ENCODE data around the gene CEP192.

Gene CEP192

GRCh38 chr18:12960853-12961397, 30.2 kb upstream of the CEP192 start (continued):
- TF ChIP-seq, protein P1, sequence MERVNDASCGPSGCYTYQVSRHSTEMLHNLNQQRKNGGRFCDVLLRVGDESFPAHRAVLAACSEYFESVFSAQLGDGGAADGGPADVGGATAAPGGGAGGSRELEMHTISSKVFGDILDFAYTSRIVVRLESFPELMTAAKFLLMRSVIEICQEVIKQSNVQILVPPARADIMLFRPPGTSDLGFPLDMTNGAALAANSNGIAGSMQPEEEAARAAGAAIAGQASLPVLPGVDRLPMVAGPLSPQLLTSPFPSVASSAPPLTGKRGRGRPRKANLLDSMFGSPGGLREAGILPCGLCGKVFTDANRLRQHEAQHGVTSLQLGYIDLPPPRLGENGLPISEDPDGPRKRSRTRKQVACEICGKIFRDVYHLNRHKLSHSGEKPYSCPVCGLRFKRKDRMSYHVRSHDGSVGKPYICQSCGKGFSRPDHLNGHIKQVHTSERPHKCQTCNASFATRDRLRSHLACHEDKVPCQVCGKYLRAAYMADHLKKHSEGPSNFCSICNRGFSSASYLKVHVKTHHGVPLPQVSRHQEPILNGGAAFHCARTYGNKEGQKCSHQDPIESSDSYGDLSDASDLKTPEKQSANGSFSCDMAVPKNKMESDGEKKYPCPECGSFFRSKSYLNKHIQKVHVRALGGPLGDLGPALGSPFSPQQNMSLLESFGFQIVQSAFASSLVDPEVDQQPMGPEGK (tag by site-specific recombination; IDR thresholded peaks at IDR 0.05): no peak
- TF ChIP-seq RBAK (tag by site-specific recombination; IDR thresholded peaks at IDR 0.05): no peak
- no peak for TF ChIP-seq OSR2 (tag by site-specific recombination; IDR thresholded peaks at IDR 0.05)
- no peak for TF ChIP-seq ZNF76 (tag by site-specific recombination; IDR thresholded peaks at IDR 0.05; ENCODE audit: borderline replicate concordance, low read depth)
- TF ChIP-seq ZNF37A (tag by site-specific recombination; IDR thresholded peaks at IDR 0.05): no peak
- no peak for TF ChIP-seq ZNF292 (tag by site-specific recombination; IDR thresholded peaks at IDR 0.05; ENCODE audit: borderline replicate concordance, low read depth)
- TF ChIP-seq ZNF571 (tag by site-specific recombination; IDR thresholded peaks at IDR 0.05): no peak
- no peak for TF ChIP-seq GLI2 (tag by site-specific recombination; IDR thresholded peaks at IDR 0.05; ENCODE audit: borderline replicate concordance, low read depth)
- TF ChIP-seq, protein P2, sequence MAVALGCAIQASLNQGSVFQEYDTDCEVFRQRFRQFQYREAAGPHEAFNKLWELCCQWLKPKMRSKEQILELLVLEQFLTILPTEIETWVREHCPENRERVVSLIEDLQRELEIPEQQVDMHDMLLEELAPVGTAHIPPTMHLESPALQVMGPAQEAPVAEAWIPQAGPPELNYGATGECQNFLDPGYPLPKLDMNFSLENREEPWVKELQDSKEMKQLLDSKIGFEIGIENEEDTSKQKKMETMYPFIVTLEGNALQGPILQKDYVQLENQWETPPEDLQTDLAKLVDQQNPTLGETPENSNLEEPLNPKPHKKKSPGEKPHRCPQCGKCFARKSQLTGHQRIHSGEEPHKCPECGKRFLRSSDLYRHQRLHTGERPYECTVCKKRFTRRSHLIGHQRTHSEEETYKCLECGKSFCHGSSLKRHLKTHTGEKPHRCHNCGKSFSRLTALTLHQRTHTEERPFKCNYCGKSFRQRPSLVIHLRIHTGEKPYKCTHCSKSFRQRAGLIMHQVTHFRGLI (tag by site-specific recombination; IDR thresholded peaks at IDR 0.05): no peak

DNA sequence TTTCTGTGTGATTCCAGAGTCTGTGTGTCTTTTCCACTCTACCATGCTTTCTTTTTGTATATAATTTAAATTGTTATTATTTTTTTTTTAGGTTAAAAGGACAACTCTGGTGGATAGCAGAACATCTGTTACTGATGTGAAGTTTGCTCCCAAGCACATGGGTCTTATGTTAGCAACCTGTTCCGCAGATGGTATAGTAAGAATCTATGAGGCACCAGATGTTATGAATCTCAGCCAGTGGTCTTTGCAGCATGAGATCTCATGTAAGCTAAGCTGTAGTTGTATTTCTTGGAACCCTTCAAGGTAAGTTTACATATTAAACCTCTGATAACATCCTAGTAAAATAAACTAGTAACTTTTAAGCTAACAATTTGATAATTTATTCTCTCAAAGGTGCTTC, 28.1 kb upstream of the CEP192 start:
- H3K4me1 ChIP-seq (ENCODE audit: control insufficient read depth, insufficient read depth, low read length): peaks cover 16% of the 10 kb centered on the region
- no peak for TF ChIP-seq SP2 (tag by site-specific recombination; IDR thresholded peaks at IDR 0.05)
- TF ChIP-seq, protein P3, sequence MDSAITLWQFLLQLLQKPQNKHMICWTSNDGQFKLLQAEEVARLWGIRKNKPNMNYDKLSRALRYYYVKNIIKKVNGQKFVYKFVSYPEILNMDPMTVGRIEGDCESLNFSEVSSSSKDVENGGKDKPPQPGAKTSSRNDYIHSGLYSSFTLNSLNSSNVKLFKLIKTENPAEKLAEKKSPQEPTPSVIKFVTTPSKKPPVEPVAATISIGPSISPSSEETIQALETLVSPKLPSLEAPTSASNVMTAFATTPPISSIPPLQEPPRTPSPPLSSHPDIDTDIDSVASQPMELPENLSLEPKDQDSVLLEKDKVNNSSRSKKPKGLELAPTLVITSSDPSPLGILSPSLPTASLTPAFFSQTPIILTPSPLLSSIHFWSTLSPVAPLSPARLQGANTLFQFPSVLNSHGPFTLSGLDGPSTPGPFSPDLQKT (IDR thresholded peaks at IDR 0.05; ENCODE audit: borderline replicate concordance, low read depth, low read length): no peak
- no peak for TF ChIP-seq AEBP2 (tag by site-specific recombination; IDR thresholded peaks at IDR 0.05; ENCODE audit: borderline replicate concordance)
- no peak for TF ChIP-seq ZNF747 (tag by site-specific recombination; IDR thresholded peaks at IDR 0.05)
- no peak for TF ChIP-seq ZBTB17 (tag by site-specific recombination; IDR thresholded peaks at IDR 0.05)
- no peak for TF ChIP-seq ZNF837 (tag by site-specific recombination; IDR thresholded peaks at IDR 0.05)
- no peak for TF ChIP-seq HOXD13 (CRISPR knock-in tag; IDR thresholded peaks at IDR 0.05; ENCODE audit: borderline replicate concordance)
- TF ChIP-seq ZNF677 (tag by site-specific recombination; IDR thresholded peaks at IDR 0.05): no peak
- no peak for TF ChIP-seq ZNF561 (tag by site-specific recombination; IDR thresholded peaks at IDR 0.05; ENCODE audit: borderline replicate concordance)
- TF ChIP-seq ZNF157 (tag by site-specific recombination; IDR thresholded peaks at IDR 0.05): no peak
- TF ChIP-seq REPIN1 (tag by site-specific recombination; IDR thresholded peaks at IDR 0.05; ENCODE audit: low read depth): no peak
- no peak for TF ChIP-seq ZNF239 (tag by site-specific recombination; IDR thresholded peaks at IDR 0.05)
- H3K36me3 ChIP-seq (ENCODE audit: control insufficient read depth in 2 of 2, insufficient read depth in 1 of 2, low read length in 2 of 2): peaks cover 46 to 70% of the 10 kb centered on the region in 2 experiments
- H3K4me3 ChIP-seq (ENCODE audit: low read depth, low read length): no peak overlapping the region
- H3K27ac ChIP-seq (ENCODE audit: extremely low read depth, low read depth, low read length): no peak overlapping the region
- H3K9me3 ChIP-seq (ENCODE audit: control insufficient read depth, insufficient read depth, low read depth, low read length): no peaks in the 10 kb centered on the region
- POLR2A ChIA-PET: interaction anchor here (3.5 kb wide), 1 partner anchor 28 kb away, joined by 12 read pairs; the partner anchor contains the start of gene CEP192
- CTCF ChIA-PET: interaction anchor here (0.7 to 0.9 kb wide), 3 partner anchors 12 to 29 kb away, joined by 3 read pairs; no protein-coding TSS in a partner anchor
